Inflammatory macrophage (primary cell): Measurements from ENCODE around the gene OR8D4.
"Not testable (repeated sequence)": the region's sequence is repeated elsewhere in the genome, so short reads cannot be mapped to it uniquely, and the experiment has no call there.

ENCODE experiments used
- DNase-seq, 2 donors: peaks; one replicate each; pipeline ENCODE4 v3.0.0-alpha.2; 2020 to 2022
- total RNA-seq, 18 experiments: gene quantifications; one replicate each; lab custom pipeline; 2026; ENCODE audit warnings: mixed read lengths in 6 of 18, inconsistent platforms in 2 of 18; lab: John Stamatoyannopoulos, UW

OR8D4 gene
- 0 to 0.07 (median 0) reads per million in 18 experiments for total RNA-seq

GRCh38 chr11:123901867-123902266 is at the start of gene OR8D4:
OR8D4 (plus strand) TSS chr11:123902167; CDS start chr11:123906432, 4,265 bp downstream.
- no peak for DNase-seq

- DNase-seq: no peak
These were observed 49.6 kb upstream of the OR8D4 start for GRCh38 chr11:123852321-123852720.

- no peak for DNase-seq
These were observed 48.9 kb upstream of the OR8D4 start for GRCh38 chr11:123853038-123853437.

GRCh38 chr11:123856444-123856843 is 45.5 kb upstream of the OR8D4 start:
- no peak for DNase-seq

GRCh38 chr11:123859731-123860130 is 42.2 kb upstream of the OR8D4 start:
- DNase-seq: no peak

- DNase-seq: not testable (repeated sequence)
These were observed 36.7 kb upstream of the OR8D4 start for GRCh38 chr11:123865293-123865692.

- not testable (repeated sequence) for DNase-seq
These were observed 34.2 kb upstream of the OR8D4 start for GRCh38 chr11:123867795-123868194.

- DNase-seq: no peak
These were observed 21.1 kb upstream of the OR8D4 start for GRCh38 chr11:123880912-123881311.

GRCh38 chr11:123885570-123885969 is 16.4 kb upstream of the OR8D4 start, which contains the start of gene TMEM225:
TMEM225 (minus strand) TSS chr11:123885670; CDS start chr11:123885425, 245 bp downstream.
- no peak for DNase-seq

GRCh38 chr11:123892031-123892430 is 9.9 kb upstream of the OR8D4 start:
- DNase-seq: no peak

- no peak for DNase-seq
These were observed 2.2 kb upstream of the OR8D4 start for GRCh38 chr11:123899792-123900191.

GRCh38 chr11:123903932-123904331 is 2.0 kb downstream of the OR8D4 start:
- DNase-seq: no peak

- DNase-seq: no peak
These were observed 3.0 kb downstream of the OR8D4 start for GRCh38 chr11:123904932-123905331.

GRCh38 chr11:123905826-123906225 is 3.9 kb downstream of the OR8D4 start:
- no peak for DNase-seq

- DNase-seq: no peak
These were observed 19.0 kb downstream of the OR8D4 start for GRCh38 chr11:123920943-123921342.

GRCh38 chr11:123924027-123924426 is 22.1 kb downstream of the OR8D4 start:
- no peak for DNase-seq

GRCh38 chr11:123939317-123939716 is 37.4 kb downstream of the OR8D4 start, which contains the start of gene OR4D5:
OR4D5 (plus strand) TSS chr11:123939617; CDS start chr11:123939617, 0 bp downstream.
- no peak for DNase-seq

- DNase-seq: no peak
These were observed 40.4 kb downstream of the OR8D4 start for GRCh38 chr11:123942413-123942812.

- DNase-seq: no peak
These were observed 41.8 kb downstream of the OR8D4 start, which contains the start of gene OR6T1 for GRCh38 chr11:123943738-123944137. OR6T1 (minus strand) TSS chr11:123943838; CDS start chr11:123943838, 0 bp downstream.

- no peak for DNase-seq
These were observed 43.2 kb downstream of the OR8D4 start for GRCh38 chr11:123945132-123945531.

GRCh38 chr11:123956752-123957151 is 54.8 kb downstream of the OR8D4 start:
- no peak for DNase-seq
